Upper lobe of right lung (tissue), 1 donor: ENCODE measurements around the gene ARMC9. TPM values are rescaled to one million over a fixed set of nuclear protein-coding genes. Genes with fewer than 3 reads are reported as not detected.
"Not testable (repeated sequence)": the region's sequence is repeated elsewhere in the genome, so short reads cannot be mapped to it uniquely, and the experiment has no call there.

Experiments used
- ATAC-seq: fragments of 200-7000 bp; cut with Tn5 transposase; one replicate; pipeline ENCODE4 v1.9.1; 2020; ENCODE audit warnings: mild to moderate bottlenecking, moderate library complexity
- DNase-seq: peaks from one replicate; pipeline ENCODE4 v3.0.0-alpha.2; 2020
- H3K27ac ChIP-seq: fragments of 200-600 bp; one replicate; pipeline ENCODE4 v1.8.0; 2022
- H3K27me3 ChIP-seq: fragments of 200-600 bp; one replicate; pipeline ENCODE4 v1.8.0; 2022; ENCODE audit warnings: mild to moderate bottlenecking
- H3K36me3 ChIP-seq: fragments of 200-600 bp; one replicate; pipeline ENCODE4 v1.8.0; 2022
- H3K4me1 ChIP-seq: fragments of 200-600 bp; one replicate; pipeline ENCODE4 v1.8.0; 2022
- H3K4me3 ChIP-seq: fragments of 200-600 bp; one replicate; pipeline ENCODE4 v1.8.0; 2022; ENCODE audit warnings: mild to moderate bottlenecking
- H3K9me3 ChIP-seq: fragments of 200-600 bp; one replicate; pipeline ENCODE4 v1.8.0; 2022
- CTCF ChIP-seq: fragments of 200-600 bp; IDR thresholded peaks from one replicate; pipeline ENCODE4 v1.8.0; 2022; ENCODE audit warnings: antibody characterized with exemption
- intact Hi-C: fragments of 100-400 bp; cut with DNase I; formaldehyde crosslinking; loops from one replicate; pipeline ENCODE4 v1.11.0; 2022
- total RNA-seq: library from RNA; stranded (reverse); fragmentation: NEBNext Ultra II Directional; extraction: Animal tissue kit (Norgen Biotek cat#: 25700); gene quantifications from one replicate; pipeline ENCODE4 v1.2.1, GENCODE V29; 2021
- donor health status: DM: no; HTN: yes; CAD: no; lungs with severe emphysema.

Gene ARMC9
- total RNA-seq, 1 donor from 2014 or later = 37.1 TPM

DNA sequence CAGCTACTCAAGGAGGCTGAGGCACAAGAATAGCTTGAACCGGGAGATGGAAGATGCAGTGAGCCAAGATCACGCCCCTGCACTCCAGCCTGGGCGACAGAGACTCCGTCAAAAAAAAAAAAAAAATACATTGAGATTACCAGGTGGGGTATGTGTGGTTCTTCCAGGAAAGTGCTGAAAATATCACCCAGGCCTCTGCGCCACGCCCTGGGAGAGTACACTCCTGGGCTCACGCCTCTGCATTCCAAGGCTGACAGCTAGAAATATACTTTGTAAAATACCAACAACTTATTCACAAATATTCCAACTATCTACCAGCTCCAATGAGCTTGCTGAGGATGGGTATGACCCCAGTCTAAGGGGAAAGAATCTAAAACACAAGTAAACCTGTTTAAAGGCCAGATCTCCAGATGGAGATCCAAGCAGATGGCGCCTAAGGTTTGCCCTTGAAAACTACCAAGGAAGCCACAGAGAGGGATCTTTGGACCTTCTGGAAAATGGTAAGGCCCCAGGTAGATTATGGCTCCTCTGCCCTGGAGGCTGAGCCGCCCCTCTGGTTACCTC, 175.4 kb downstream of the ARMC9 start:
- no peak overlapping the region for H3K27ac ChIP-seq
- H3K4me3 ChIP-seq = no peak overlapping the region
- no peaks in the 10 kb centered on the region for H3K36me3 ChIP-seq
- ATAC-seq = peak; percentile 33
- intact Hi-C loops = no loop called here
- no peaks in the 10 kb centered on the region for H3K4me1 ChIP-seq
- no peak for DNase-seq
- no peaks in the 10 kb centered on the region for H3K27me3 ChIP-seq
- H3K9me3 ChIP-seq = no peaks in the 10 kb centered on the region
- no peak for TF ChIP-seq CTCF

DNA sequence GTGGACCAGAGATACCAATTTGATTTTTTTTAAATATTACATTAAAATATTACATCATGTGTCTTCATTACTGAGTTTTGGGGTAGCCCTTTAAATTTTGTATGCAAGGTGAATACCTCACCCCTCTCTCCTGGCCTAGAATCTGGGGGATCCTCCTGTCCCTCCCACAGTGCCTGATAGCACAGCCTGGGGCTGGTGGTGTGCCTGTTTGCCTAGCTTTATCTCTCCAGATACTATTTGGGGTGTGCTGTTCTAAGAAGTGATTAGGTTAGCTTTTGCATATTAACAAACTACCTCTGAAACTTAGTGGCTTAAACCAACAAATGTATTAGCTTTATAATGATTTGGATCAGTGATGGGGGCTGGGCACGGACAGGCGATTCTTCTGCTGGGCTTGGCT, 176.3 kb downstream of the ARMC9 start:
- no peak for ATAC-seq
- no peak for TF ChIP-seq CTCF
- no peaks in the 10 kb centered on the region for H3K27me3 ChIP-seq
- DNase-seq = no peak
- no peaks in the 10 kb centered on the region for H3K9me3 ChIP-seq
- H3K4me1 ChIP-seq = no peaks in the 10 kb centered on the region
- no peak overlapping the region for H3K4me3 ChIP-seq
- H3K36me3 ChIP-seq = no peaks in the 10 kb centered on the region
- intact Hi-C loops = no loop called here
- no peak overlapping the region for H3K27ac ChIP-seq

DNA sequence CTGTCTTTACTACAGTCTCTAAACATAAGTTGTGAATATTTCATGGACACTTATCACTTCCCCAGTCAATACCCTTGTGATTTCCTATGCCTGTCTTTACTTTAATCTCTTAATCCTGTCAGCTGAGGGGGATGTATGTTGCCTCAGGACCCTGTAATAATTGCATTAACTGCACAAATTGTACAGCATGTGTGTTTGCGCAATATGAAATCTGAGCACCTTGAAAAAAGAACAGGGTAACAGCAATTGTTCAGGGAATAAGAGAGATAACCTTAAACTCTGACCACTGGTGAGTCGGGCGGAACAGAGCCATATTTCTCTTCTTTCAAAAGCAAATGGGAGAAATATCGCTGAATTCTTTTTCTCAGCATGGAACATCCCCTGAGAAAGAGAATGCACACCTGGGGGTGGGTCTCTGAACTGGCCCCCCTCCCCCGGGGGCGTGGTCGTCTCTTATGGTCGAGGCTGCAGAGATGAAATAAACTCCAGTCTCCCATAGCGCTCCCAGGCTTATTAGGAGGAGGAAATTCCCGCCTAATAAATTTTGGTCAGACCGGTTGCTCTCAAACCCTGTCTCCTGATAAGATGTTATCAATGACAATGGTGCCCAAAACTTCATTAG, 177.7 kb downstream of the ARMC9 start:
- H3K27ac ChIP-seq, H3K4me3 ChIP-seq, ATAC-seq, H3K9me3 ChIP-seq, H3K4me1 ChIP-seq, intact Hi-C loops, H3K27me3 ChIP-seq, H3K36me3 ChIP-seq, DNase-seq: not testable (repeated sequence)

- H3K36me3 ChIP-seq = no peaks in the 10 kb centered on the region
- no peak for TF ChIP-seq CTCF
- H3K9me3 ChIP-seq = no peaks in the 10 kb centered on the region
- no peak overlapping the region for H3K27ac ChIP-seq
- intact Hi-C loops = no loop called here
- no peaks in the 10 kb centered on the region for H3K4me1 ChIP-seq
- no peaks in the 10 kb centered on the region for H3K27me3 ChIP-seq
- ATAC-seq (peak; percentile 61), DNase-seq (no peak)
- no peak overlapping the region for H3K4me3 ChIP-seq
These were observed 178.4 kb downstream of the ARMC9 start for GRCh38 chr2:231376857-231377256.

- Histone ChIP-seq H3K36me3 (no peaks in the 10 kb centered on the region), H3K27ac (no peak overlapping the region), H3K27me3 (no peaks in the 10 kb centered on the region), H3K9me3 (no peaks in the 10 kb centered on the region), H3K4me3 (no peak overlapping the region), H3K4me1 (no peaks in the 10 kb centered on the region)
- DNase-seq (no peak), ATAC-seq (peak; percentile 36)
- TF ChIP-seq CTCF = no peak
- intact Hi-C loops = no loop called here
These were observed 179.7 kb downstream of the ARMC9 start for GRCh38 chr2:231378026-231378722.
